ENCODE data around the gene SPOCK1. TPM values are rescaled to one million over a fixed set of nuclear protein-coding genes. Genes with fewer than 3 reads are reported as not detected.

SPOCK1 gene
- total RNA-seq, 1 donor: 0.42 TPM

DNA sequence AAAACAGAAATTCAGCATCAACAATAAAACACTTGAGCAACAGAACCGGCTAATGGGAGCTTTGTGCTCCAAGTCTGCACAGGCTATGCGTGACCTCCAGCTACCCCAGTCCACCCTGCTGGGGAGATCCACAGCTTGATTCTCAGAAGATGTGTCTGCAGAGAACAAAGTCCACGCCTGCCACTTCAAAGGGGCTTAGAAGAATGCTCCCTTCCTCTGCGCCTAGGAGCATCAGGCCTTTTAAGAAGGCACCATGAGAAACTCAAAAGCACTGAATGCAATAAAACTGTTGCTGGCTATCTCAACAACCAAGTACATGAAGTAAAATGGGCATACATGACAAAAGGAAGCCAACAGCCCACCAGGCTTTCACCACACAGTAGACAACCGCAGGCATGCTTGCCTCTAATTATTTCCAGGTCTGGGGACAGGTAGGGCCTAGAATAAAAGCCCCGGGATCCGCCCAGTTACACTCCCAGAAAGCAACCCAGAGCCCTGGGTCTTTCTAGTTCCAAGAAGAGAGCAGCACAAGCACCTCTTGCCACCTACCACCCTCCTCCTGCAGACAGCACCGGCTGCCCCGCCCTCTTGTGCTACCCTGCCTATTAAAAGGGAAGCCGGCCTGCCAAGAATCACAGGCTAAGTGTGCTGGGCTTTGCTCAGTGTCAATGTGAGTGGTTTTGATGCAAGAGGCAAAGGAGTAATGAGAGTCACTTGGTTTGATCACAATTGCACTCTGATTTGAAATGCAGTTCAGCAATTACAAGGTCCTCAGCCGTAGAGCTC lies 123.2 kb downstream of the SPOCK1 start:
- Histone ChIP-seq H3K27me3 (ENCODE audit: insufficient read depth, low read length) (no peaks in the 10 kb centered on the region), H3K4me3 (ENCODE audit: low read length) (no peak overlapping the region), H3K4me1 (ENCODE audit: insufficient read depth, low read length) (no peaks in the 10 kb centered on the region), H3K9me3 (ENCODE audit: low read depth, low read length) (no peaks in the 10 kb centered on the region)

DNA sequence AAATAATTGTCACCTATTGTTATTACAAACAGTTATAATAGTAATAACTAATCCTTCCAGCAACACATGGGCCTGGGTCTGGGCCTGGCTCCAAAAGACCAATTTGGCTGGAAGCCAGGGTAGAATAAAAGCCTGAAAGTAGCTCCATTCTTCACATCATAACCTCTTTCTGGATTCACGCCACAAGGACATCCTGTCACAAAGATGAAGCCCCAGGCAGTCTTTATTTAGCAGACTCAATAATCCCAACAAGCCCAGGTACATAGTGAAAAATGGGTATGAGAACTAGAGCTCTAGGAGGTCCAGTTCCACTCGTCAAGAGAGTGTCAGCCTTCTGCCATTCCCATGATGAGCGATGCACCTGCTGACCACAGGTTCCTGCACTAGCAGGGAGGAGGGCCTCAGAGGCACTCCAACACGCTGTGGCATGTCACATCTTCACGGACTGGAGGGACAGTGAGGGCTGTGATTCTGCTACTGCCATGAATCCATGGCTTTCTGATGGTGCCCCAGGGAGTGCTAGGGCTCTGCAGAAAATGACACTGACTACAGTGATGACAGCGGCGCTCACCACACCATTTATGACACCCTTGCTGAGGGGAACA lies 124.9 kb downstream of the SPOCK1 start:
- Histone ChIP-seq H3K4me1 (ENCODE audit: insufficient read depth, low read length) (no peaks in the 10 kb centered on the region), H3K4me3 (ENCODE audit: low read length) (no peak overlapping the region), H3K27me3 (ENCODE audit: insufficient read depth, low read length) (no peaks in the 10 kb centered on the region), H3K9me3 (ENCODE audit: low read depth, low read length) (no peaks in the 10 kb centered on the region)

DNA sequence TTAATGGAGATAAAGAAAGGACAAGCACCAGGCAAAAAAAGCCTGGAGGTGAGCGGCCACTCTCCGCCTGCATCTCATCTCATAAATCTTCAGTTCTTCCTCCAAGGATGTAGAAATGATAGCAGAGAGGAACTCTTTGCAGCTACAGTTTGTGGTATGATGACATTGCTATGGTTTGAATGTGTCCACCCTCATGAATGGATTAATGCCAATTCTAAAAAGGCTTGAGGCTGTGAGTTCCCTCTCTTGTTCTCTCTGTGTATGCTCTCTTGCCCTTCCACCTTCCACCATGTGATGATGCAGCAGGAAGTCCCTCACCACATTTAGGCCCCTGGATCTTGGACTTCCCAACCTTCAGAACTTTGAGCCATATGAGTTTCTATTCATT lies 126.4 kb downstream of the SPOCK1 start:
- no peaks in the 10 kb centered on the region for H3K27me3 ChIP-seq (ENCODE audit: insufficient read depth, low read length)
- no peaks in the 10 kb centered on the region for H3K9me3 ChIP-seq (ENCODE audit: low read depth, low read length)
- H3K4me1 ChIP-seq (ENCODE audit: insufficient read depth, low read length): no peaks in the 10 kb centered on the region
- H3K4me3 ChIP-seq (ENCODE audit: low read length): no peak overlapping the region

DNA sequence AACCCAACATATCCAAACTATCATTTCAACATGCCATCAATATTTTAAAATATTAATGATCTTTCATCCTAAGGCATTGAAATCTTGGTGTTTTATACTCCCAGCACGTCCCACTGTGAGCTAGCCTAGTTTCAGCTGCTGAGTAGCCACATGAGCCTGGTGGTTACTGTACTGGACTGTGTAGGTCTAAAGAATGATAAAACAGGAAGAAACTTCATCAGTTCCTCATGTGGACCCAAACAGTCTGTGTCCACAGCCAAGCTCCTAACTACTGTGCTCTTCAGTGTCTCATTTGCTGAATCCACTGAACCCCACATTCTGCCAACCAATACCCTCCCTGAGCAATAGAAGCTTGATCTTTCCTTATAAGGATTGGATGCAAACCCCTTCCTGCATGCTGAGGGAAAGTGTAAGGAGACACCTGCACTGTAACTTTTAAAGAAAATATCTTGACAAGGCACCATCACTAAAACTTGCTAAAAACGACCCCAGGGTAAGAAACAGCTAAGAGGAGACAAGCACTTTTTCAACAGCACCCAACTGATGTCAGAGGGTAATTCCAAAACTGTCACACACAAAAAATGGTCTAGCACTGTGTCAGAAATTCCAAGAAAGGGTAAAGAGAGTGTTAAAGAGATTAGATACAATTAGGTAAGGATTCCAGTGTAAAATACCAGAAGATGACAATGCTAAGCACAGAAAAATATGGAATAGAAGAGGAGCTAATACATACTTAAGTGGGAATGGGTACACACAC lies 126.9 kb downstream of the SPOCK1 start:
- no peaks in the 10 kb centered on the region for H3K4me1 ChIP-seq (ENCODE audit: insufficient read depth, low read length)
- H3K4me3 ChIP-seq (ENCODE audit: low read length): no peak overlapping the region
- no peaks in the 10 kb centered on the region for H3K9me3 ChIP-seq (ENCODE audit: low read depth, low read length)
- H3K27me3 ChIP-seq (ENCODE audit: insufficient read depth, low read length): no peaks in the 10 kb centered on the region

DNA sequence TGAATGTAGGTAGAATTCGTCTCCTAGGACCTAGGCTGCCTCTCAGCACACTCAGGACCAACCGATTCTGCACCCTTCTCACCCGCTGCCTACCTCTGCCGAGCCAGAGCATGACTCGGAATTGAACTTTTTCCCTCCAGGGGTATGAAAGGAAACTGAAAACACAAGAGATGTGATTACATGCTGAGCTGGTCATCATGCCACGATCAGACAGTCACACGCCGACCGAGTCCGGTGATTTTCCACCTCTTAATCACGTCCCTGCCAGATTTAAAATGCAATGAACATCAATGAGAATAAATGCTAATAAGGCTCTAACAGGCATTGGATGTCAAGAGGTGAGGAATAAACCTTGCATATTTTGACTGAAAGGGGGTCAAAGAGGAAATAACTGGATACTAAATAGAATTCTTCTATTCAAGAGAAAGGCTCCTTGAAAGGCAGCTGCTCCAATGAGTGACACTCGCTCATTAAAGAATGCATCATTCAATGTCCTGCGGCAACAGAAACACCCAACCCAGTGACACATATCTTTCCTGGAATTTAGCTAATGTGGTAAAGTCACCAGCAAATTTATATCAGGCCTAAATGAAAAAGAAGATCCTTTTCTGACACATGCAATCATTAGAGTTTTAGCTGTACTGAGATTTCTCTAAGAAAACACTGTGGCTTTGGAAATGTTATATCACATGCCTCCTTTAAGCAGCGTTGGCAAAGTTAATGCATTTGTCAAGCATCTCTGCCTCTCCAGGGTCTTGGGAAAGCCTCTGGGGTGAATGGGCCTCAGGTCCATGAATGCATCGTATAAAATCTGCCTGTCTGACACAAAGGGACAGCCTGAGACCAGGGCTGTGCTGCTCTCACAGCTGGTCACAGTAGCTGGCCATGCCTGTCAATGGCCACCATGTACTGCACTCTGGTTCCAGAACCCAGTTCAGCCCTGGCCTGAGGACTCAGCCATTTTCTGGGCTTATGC lies 128.7 kb downstream of the SPOCK1 start:
- Histone ChIP-seq H3K9me3 (ENCODE audit: low read depth, low read length) (no peaks in the 10 kb centered on the region), H3K4me3 (ENCODE audit: low read length) (no peak overlapping the region), H3K27me3 (ENCODE audit: insufficient read depth, low read length) (no peaks in the 10 kb centered on the region), H3K4me1 (ENCODE audit: insufficient read depth, low read length) (no peaks in the 10 kb centered on the region)

DNA sequence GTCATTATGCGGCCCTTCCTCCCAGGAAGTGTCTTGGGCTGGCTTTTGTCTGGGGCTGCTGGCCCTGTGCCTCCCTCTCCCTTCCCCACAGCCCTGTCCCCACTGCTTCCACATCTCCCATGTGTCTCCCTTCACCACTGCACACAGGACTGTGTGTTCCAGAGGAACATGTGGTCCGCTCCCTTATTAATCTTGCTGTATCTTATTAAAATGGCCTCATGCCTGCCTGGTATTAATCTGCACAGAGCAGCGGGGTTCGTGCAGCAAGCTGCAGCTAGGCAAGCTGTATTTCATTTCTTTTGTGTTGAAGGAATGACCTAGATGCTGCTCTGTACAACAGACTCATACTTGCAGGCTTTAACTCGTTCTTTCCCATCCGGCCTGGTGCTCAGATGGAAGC lies 130.5 kb downstream of the SPOCK1 start:
- no peaks in the 10 kb centered on the region for H3K27me3 ChIP-seq (ENCODE audit: insufficient read depth, low read length)
- no peaks in the 10 kb centered on the region for H3K9me3 ChIP-seq (ENCODE audit: low read depth, low read length)
- no peak overlapping the region for H3K4me3 ChIP-seq (ENCODE audit: low read length)
- no peaks in the 10 kb centered on the region for H3K4me1 ChIP-seq (ENCODE audit: insufficient read depth, low read length)

DNA sequence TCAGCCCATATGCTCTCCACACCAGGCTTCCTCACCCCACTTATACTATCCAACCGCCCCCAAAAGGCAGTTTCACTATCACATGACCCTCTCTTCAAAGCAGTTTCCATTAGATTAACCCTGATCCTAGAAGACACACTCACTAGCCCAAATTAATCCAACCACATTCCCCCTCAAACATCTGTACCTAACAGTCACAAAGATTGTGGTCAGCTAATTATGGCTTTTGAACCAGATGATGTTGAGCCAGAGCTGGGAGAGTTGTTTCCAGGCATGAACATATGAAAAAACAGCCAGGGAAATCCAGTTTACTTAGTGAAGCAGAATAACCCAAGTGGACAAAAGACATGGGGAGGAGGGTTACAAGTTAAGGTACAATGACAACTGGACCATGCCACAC lies 131.2 kb downstream of the SPOCK1 start:
- no peaks in the 10 kb centered on the region for H3K9me3 ChIP-seq (ENCODE audit: low read depth, low read length)
- no peaks in the 10 kb centered on the region for H3K4me1 ChIP-seq (ENCODE audit: insufficient read depth, low read length)
- H3K27me3 ChIP-seq (ENCODE audit: insufficient read depth, low read length): no peaks in the 10 kb centered on the region
- no peak overlapping the region for H3K4me3 ChIP-seq (ENCODE audit: low read length)

DNA sequence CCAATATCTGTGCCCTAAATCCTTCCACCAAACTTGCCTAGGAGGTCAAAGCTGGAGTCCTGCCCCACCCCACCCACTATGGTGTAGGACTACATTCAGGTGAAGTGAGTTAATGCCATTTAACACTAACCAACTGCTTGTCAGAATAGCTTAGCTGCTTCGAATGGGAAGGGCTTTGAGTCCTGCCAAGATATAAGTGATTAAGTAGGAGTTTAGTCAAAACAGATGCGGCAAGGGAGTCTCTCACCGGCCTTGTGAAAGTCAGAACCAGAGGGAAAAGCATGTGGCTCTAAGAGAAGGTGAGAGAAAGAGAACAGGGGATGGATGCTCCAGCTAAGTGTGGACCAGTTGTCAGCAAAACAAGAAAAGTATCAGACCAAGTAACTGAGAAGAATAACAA lies 132.6 kb downstream of the SPOCK1 start:
- no peaks in the 10 kb centered on the region for H3K9me3 ChIP-seq (ENCODE audit: low read depth, low read length)

DNA sequence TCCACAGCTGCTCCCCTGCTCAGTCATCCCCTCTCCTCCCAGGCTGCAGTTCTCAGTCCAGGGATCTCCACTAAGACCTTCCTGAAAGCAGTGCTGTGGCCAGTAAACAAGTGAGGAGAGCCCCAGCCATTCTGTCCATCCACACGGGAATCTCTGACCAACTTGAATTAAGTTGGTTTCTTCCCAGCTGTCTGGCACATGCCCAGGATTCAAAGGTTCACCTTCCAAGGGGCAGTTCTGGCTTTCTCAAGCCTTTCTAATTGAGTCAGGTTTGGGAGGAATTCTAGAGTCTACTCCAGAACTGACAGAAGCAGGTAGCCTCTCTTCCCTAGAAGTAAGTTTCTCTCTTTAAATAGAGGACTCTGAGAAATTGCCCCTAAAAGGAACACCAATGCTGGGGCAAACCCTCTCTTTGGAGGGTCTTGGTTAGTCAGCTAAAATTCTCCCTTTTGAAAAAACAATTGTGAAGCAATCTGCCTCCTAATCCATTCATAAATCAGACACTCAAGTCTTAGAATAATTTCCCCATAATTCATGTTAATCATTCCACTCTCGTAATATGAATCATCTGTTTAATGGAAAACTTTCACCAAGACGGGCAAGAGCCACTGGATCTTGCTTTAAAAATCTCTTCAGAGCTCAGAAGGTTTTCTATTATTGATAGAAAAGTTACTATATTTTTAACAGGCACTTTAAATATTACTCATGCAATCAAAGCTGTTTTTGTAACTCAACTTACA lies 133.8 kb downstream of the SPOCK1 start:
- no peaks in the 10 kb centered on the region for H3K9me3 ChIP-seq (ENCODE audit: low read depth, low read length)
- peaks cover 5% of the 10 kb centered on the region for H3K27me3 ChIP-seq (ENCODE audit: insufficient read depth, low read length)
- no peaks in the 10 kb centered on the region for H3K4me1 ChIP-seq (ENCODE audit: insufficient read depth, low read length)
- H3K4me3 ChIP-seq (ENCODE audit: low read length): no peak overlapping the region

More for the DNA sequence above, 132.6 kb downstream of the SPOCK1 start:
- Histone ChIP-seq H3K4me1 (ENCODE audit: insufficient read depth, low read length) (no peaks in the 10 kb centered on the region), H3K27me3 (ENCODE audit: insufficient read depth, low read length) (peaks cover under 1% of the 10 kb centered on the region), H3K4me3 (ENCODE audit: low read length) (no peak overlapping the region)

DNA sequence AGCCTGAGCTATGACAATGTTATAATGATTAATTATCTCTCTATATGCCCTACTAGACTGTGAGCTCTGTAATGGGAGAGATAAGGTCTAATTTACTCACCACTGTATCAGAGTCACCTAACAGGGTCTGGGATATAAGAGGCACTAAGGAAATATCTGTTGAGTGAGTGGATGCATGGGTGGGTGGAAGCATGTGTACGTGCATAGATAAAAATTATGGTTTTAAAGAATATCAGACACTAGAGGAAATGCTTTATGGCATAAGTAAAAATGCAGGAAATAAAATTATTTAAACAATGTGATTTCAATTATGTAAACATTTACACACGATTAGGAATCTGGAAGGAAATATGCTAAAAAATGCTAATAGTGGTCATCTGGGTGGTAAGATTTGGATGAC lies 137.8 kb downstream of the SPOCK1 start:
- H3K9me3 ChIP-seq (ENCODE audit: low read depth, low read length): no peaks in the 10 kb centered on the region
- H3K4me3 ChIP-seq (ENCODE audit: low read length): no peak overlapping the region

DNA sequence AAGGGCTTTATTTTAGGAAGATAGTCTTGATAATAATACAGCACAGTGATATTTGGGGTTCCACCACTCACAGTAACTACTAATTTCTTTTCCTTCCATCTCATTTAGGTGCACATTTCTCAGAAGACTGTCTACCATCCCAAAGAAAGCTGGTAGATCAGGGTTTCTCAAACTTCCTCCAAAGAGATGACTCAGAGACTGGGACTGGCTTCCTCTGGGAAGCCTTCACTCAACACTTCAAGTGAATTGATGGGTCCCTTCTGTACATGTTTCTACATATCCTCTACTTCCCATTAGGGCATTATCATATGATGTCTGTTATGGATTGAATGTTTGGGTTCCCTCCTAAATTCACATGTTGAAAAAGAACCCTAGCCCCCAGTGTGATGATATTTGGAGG lies 138.5 kb downstream of the SPOCK1 start:
- H3K4me3 ChIP-seq (ENCODE audit: low read length): no peak overlapping the region
- H3K27me3 ChIP-seq (ENCODE audit: insufficient read depth, low read length): peaks cover 5% of the 10 kb centered on the region
- H3K9me3 ChIP-seq (ENCODE audit: low read depth, low read length): no peaks in the 10 kb centered on the region
- no peaks in the 10 kb centered on the region for H3K4me1 ChIP-seq (ENCODE audit: insufficient read depth, low read length)

More for the DNA sequence above, 137.8 kb downstream of the SPOCK1 start:
- peaks cover 5% of the 10 kb centered on the region for H3K27me3 ChIP-seq (ENCODE audit: insufficient read depth, low read length)
- H3K4me1 ChIP-seq (ENCODE audit: insufficient read depth, low read length): no peaks in the 10 kb centered on the region

DNA sequence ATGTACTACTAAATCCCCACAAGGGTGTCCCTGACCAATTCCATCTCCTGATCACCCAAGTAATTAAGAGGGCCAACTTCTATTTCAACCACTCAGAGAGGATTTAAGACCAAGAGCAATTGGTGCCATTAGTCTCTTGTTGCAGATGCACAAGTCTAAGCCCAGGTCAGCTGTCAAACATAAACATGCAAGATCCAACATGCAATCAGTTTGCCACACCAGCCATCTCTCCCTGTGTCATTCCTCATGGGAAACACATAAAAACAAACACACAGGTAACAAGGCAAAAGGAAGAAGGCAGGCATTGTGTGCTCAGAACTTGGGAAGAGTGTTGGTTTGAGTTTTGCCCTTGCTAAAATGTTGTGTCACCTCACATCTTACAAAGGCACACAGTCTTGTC lies 139.2 kb downstream of the SPOCK1 start:
- peaks cover 5% of the 10 kb centered on the region for H3K27me3 ChIP-seq (ENCODE audit: insufficient read depth, low read length)

DNA sequence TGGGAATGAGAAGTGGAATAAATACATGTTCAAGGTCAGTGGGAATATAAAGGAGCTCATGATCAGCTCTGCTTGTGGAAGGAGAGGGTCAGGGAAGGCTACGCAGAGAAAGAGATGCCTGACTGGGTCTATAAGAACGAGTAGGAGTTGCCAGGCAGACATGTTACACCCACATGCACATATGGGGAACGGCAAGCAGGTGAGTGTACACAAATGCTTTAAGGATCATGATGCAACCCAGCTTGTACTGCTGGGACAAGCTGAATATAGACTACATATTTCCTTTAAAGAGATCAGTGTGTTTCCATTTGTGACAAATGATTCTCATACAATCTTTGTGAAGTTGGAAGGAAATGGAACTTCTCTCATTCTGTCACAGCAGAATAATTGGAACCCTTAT lies 141.7 kb downstream of the SPOCK1 start:
- Histone ChIP-seq H3K9me3 (ENCODE audit: low read depth, low read length) (no peaks in the 10 kb centered on the region), H3K27me3 (ENCODE audit: insufficient read depth, low read length) (peaks cover 5% of the 10 kb centered on the region), H3K4me3 (ENCODE audit: low read length) (no peak overlapping the region), H3K4me1 (ENCODE audit: insufficient read depth, low read length) (no peaks in the 10 kb centered on the region)

More for the DNA sequence above, 139.2 kb downstream of the SPOCK1 start:
- no peaks in the 10 kb centered on the region for H3K9me3 ChIP-seq (ENCODE audit: low read depth, low read length)
- H3K4me3 ChIP-seq (ENCODE audit: low read length): no peak overlapping the region
- H3K4me1 ChIP-seq (ENCODE audit: insufficient read depth, low read length): no peaks in the 10 kb centered on the region

DNA sequence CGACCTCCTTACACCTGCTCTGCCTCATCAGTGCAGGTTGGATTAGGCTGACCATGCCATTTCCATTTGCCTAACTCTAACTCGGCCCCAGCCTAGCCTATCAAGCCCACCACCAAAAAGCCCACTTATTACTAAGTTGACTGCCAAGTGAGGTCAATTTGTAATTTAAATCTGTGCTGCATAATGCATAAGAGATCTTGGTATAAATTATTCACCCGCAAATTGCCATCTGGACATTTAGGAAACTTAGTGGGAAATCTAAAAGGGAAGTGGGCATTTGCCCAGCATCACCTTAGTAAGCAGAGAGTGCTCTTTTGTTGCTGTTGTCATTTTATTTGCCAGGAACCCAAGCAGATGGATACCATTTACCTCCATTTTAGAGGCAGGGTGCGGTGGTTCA lies 143.0 kb downstream of the SPOCK1 start:
- H3K4me1 ChIP-seq (ENCODE audit: insufficient read depth, low read length): no peaks in the 10 kb centered on the region
- peaks cover 3% of the 10 kb centered on the region for H3K27me3 ChIP-seq (ENCODE audit: insufficient read depth, low read length)
- H3K9me3 ChIP-seq (ENCODE audit: low read depth, low read length): no peaks in the 10 kb centered on the region
- no peak overlapping the region for H3K4me3 ChIP-seq (ENCODE audit: low read length)
